Keratinocyte (primary cell): ENCODE results near the gene FRY.

Experiments
- CTCF ChIP-seq, 3 experiments: IDR thresholded peaks in 1 of 3; conservative IDR thresholded peaks in 1 of 3; optimal IDR thresholded peaks in 1 of 3; 2 replicates in 2 of 3; 3 replicates in 1 of 3; pipeline versions ENCODE3 to v1.5.1; 2011; ENCODE audit warnings: low read length in 3 of 3, mild to moderate bottlenecking in 3 of 3, moderate library complexity in 2 of 3, control low read depth in 1 of 3, inconsistent platforms in 1 of 3; ENCODE audit not compliant: insufficient read depth in 2 of 3; ENCODE audit errors: extremely low read depth in 1 of 3
- EZH2 ChIP-seq: IDR thresholded peaks from one replicate; pipeline ENCODE4 v1.6.1; 2012; ENCODE audit warnings: inconsistent platforms, mild to moderate bottlenecking, low read length, moderate library complexity

- TF ChIP-seq CTCF (optimal IDR thresholded peaks at IDR 0.05 in 1 of 3, IDR thresholded peaks at IDR 0.05 in 1 of 3, conservative IDR thresholded peaks at IDR 0.05 in 1 of 3; ENCODE audit: extremely low read depth in 1 of 3, insufficient read depth in 2 of 3, low read length in 3 of 3) = no peak
- TF ChIP-seq EZH2 = no peak
Observed at GRCh38 chr13:32035716-32036115, 4.1 kb downstream of the FRY start.
